HK-2 (cell line): ENCODE data around the gene PRKD1.

Experiments used
- DNase-seq: peaks from one replicate; pipeline ENCODE4 v3.0.0-alpha.2; 2018; ENCODE audit not compliant: unreplicated experiment

Gene PRKD1

DNA sequence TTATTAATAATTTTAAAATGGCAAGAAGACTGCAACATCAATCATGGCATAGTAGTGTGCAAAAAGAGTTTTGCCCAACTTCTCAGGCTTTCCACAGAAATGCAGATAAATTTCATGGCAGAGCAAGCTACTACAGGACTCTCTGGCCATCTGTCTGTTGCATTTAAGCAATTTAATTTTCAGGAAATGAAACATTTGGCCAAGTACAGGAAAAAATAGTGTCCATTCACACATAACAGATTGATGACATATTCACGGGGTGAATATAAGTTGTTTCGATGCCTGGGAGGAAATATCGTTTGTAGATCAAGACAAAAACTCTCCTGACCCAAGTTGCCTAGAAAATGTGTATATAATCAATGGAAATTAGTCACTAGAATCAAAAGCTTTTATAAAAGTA lies 324.0 kb downstream of the PRKD1 start:
- no peak for DNase-seq

DNA sequence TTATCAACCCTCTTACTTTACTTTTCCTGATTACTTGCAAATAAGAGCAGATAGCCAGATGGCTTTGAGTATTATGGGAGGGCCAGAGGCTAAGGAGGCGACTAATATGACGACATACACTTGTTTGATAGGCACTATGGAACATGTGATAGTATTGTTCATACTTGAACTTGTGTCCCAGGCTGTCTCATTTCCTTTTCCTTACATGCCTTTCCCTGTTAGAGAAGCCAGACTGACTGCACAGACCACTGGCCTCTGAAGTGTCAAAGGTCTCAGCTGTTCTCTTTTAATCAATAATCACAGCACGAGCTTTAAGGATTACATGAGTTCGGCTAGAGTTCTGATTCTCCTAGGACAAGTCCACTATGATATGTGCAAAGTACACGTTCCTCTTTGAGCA lies 326.0 kb downstream of the PRKD1 start:
- no peak for DNase-seq

DNA sequence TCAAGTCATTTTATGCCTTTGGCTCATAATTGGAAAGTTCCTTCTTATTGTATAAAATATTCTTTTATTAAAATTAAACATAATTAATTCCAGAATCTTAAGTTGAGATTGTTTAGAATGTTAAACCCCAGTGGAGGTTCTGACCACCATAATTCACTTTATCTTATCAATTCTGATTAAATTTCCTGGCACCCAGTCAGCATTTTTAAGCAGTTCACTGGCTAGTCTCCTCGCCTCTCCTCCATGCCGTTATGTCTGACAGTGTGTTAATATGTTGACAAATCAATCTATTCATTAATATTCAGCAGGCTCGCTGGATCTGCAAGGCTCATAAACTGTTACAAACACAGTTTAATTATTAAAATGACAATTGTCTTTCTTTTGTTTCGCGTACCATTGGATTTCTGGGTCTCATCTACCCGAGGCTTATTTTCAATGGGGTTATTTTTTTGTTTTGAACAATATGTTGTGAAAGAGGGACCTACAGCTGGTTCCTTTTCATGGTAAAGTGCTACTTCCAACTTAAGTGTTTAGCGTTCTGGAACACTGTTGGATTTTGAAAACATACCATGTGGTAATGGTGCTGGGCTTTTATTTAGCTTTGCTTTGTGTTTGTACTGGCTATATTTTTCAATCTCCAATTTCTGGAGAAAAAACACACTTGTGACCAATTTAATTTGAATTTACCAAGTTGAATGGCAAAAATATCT lies 339.7 kb downstream of the PRKD1 start:
- DNase-seq = no peak

DNA sequence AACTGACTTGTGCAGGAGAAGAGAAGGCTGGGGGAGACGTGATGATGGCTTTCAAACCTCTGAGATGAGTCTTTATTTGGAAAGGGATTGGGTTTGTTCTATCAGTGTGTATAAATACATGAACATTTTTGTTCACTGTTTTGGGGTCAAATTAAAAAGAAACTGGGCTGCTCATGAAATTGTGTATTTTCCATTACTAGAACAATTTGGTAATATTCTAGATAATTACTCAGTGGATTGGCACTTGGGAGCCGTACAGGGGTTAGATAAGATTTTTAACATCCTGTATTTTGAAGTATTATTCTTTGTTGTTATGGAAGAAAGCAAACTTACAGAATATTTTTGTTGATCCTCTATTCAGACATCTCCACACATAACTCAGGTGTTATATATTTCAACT lies 340.6 kb downstream of the PRKD1 start:
- DNase-seq = no peak

DNA sequence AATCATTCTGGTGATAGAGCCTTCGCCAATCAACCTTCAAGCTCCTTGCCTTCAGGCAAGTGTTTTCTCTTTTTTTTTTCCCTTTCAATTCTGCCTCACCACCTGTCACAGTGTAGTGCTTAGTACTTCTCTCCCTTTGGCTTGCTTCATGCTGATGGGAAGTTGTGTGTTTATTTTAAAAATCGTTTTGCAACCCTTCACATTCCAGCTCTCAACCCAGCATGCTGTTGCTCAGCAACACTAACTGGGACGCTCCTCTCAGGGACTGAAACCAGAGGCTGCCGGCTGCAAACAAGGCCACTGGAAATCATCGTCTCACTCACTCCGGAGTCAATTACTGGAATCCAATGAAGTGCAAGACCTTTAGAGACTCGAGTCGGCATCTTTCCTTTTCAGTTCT lies 342.7 kb downstream of the PRKD1 start:
- no peak for DNase-seq

DNA sequence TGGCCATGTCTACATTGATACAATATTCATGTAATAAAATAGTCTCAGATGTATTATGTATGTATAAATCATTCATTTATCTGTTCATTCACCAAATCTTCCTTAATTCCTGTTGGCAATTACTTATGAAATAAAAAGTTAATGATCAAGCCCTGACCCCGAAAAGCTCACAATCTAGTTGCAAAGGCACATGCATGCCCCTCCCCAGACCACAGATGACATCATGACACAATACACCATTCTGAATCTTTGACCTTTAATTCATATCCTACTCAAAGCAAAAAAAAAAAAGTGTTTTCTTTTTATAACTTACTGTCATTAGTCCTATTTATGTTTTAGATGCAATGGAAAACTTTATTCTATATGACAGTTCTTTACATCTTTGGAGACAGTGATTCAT lies 346.9 kb downstream of the PRKD1 start:
- no peak for DNase-seq

DNA sequence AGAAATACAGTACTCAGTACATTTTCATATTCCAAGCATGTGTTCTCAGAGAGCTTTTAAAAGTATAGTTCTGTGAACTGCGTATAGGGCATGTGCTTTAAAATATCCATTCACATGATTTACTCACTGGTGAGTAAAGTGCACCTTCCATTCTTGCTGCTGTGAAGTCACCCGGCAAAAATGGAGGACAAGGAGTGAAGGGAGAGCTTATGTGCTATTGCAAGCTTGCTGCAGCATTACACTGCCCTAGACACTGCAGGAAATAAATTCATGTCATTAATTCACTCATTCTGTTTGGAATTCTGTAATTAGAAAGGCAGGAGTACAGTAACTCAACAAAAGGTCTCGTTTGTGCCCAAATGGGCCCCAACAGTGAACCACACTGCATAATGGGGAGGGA lies 347.8 kb downstream of the PRKD1 start:
- DNase-seq = no peak

DNA sequence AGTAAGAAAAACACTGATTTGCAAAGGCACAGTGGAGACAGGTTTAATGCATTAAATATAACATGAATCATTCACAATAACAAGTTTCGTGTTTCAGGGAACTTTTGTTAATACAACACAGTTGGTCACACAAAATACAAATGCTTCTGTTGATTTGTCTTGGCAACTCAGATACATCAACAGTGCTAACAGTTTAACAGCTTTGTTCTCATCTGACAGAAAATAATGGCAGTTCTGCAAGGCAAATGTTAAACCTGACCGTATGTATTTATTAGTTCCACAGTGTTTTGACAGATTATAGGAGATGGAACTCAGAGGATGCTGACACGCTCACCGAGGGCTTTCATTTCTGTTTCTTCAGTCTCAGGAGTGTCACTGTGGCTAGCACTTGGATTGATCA lies 350.7 kb downstream of the PRKD1 start:
- no peak for DNase-seq

DNA sequence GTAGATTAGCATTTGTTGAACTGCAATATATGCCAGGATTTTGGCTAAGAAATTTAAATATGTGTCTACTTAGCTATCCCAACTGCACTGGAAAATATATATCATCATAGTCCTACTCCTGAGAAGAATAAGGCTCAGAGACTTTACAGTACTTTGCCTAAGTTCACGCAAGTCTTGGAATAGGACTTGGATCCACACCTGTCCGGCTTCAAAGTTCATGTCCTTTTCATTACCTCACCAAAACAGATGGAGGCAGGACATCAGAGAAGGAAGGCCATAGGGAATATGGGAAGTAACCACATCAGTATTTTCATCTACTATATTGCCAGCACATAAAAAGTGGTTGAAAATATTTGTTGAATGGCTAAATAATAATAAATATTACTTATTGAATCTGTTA lies 358.5 kb downstream of the PRKD1 start:
- no peak for DNase-seq

DNA sequence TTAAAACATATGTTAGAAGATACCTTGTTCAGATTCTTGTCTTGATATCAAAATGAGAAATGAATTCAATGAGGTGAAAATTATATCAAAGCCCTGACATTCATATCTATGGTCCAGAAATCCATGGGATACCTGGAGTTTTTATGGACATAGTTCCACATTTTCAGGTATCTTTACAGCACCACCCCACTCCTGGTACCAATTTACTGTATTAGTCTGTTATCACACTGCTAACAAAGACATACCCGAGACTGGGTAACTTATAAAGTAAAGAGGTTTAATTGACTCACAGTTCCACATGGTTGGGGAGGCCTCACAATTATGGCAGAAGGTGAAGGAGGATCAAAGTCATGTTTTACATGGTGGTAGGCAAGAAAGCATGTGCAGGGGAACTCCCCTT lies 361.5 kb downstream of the PRKD1 start:
- no peak for DNase-seq

DNA sequence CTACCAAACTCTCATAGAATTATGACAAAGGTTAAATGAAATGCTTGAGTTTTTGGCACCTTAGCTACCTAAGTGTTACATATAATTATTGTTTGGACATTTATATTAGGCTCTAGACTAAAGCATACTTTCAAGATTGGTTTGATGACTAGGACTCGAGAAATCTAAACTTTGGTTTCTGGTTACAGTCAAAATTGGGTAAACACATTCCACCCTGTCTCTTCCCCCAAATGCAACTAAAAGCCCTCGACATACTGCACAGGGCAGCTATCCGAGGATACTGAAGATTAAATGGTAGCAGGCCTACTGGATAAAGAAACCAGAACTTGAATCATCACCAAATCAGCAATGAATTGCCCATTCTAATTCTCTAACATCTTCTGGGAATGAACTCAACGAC lies 369.1 kb downstream of the PRKD1 start:
- no peak for DNase-seq

DNA sequence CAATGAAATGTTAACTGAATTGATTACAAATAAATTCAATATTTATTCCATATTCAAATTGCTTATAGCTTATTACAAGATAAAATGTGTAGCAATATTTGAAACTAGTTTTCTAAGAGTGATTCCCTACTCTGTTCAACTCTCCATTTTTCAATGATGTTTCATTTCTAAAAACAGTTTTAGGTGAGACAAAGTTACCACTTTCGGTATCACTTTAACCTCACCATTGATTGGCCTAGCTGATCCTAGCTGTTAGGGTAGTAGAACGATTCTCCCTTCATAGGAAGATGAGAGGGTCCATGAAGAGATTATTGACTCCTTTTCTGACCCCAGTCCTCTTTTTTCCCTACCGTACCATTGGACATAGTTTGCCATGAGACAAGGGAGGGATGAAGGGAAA lies 373.3 kb downstream of the PRKD1 start:
- DNase-seq = no peak

DNA sequence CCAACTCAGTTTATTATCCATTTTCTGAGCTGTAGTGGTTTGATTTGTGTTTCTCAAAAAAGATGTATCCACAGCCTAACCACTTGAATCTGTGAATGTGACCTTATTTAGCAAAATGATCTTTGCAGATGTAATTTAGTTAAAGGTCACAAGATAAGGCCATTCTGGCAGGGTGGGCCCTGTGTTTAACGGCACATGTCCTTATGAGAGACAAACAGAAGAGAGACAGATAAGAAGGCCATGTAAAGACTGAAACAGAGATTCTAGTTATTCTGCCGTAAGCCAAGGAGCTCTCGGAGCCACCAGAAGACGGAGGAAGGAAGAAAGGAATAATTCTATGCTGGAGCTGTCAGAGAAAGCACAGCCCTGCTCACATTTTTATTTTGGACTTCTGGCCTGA lies 374.2 kb downstream of the PRKD1 start:
- DNase-seq = no peak

DNA sequence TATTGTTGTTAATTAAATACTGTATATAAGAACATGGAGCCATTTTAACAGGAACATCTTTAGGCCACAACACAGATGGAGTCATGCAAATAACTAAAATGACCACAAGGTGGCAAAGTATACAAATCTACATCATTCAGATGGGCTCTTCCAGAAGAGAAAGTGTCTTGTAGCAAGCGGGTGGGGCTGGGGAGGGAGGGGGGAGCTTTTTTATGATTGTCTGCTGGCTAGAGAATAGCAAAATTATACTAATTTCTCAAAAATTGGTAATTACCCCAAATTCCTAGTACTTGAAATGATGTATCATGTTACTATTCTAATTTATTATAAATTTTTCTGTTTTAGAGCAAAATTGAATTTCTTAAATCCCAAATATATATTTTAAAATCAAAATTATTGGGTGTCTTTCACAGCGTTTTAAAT lies 378.7 kb downstream of the PRKD1 start:
- DNase-seq = no peak

DNA sequence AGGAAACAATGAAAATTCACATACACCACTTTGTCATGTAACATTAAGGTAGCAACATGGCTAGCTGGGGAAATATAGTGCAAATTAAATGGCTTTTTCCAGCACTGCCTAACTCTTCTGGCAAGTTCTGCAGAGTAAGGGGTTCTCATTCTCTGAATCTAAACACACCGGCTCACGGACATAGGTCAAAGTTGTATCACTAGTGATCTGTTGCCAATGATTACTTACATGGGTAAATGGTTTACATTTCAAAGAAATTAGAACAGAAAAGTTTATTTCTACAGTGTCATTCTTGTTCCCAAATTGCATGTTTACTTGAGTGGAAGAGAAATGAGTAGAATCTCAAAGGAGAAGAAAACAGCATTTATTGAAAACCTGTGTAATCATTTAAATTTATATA lies 381.9 kb downstream of the PRKD1 start:
- no peak for DNase-seq

DNA sequence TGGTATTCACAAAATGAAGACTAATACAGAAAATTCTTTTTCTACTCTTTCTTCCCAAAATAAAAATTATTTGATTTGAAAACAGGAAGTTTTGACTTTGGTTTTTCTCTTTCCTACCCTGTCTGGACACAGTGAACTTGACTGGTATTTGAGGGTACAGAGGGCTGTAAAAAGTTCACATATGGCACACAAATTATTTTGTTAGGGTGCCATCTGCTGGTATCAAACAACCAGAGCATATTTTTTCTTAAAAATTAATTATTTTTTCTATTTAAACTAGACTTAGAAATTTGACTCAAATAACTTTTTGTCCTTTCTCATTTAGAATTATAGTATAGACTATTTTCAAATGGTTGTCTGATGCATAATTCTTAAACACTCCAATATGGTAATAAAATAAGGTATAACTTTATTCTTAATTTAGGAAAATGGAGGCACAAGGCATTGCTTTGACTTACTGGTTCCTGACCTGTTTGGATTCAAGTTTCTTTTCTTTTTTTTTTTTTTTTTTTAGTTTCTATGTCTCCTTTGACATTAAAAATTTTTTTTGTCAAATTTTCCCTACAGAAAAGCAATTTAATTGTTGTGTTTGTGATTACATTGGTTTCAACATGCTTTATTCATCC lies 390.6 kb downstream of the PRKD1 start:
- no peak for DNase-seq

DNA sequence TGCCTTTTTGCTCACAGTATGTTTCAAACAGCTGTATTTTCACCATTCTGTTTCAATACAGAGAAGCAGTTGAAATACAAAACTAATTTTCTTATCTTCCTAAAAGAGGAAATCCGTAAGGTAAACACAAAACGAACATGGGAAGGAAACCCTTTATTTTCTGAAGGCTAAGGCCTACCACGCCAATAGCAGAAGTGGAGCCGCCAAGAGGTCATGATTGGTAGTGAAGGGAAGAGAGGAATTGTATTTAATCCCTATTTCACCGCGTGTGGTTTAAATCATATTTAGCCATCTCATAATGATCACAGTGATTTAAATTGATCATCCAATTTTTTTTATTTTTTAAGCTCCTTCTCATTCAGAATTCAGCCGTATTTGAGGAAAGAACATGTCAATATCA lies 398.2 kb downstream of the PRKD1 start:
- no peak for DNase-seq

DNA sequence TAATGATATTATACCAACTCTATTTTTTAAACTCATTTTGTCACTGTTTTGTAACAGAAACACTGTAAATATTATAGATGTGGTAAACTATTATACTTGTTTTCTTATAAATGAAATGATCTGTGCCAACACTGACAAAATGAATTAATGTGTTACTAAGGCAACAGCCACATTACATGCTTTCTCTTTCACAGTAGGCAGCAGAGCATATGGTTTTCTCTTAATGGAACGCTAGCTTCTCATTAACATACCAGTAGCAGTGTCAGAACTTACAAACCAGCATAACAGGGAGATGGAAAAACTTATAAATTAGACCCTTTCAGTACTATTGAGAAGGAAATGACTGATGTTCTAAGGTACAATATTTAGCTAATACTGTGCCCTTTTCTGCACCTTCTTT lies 398.8 kb downstream of the PRKD1 start:
- DNase-seq = no peak

DNA sequence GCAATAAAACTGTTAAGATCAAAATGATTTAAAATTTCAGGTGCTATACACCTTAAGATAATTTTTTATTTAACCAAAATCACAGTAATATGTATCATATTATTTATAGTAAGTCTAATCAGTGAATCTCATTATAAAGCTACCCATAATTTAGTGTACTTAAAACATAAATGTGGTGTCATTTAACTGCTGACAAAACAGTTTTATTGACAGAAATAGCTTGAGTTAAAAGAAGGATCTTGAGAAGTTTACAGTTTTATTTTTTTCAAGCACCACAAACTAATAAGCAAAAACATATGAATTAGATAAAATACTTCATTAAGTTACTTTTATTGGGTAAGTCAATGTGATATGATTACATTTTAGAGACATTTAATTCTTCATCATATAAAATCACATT lies 400.4 kb downstream of the PRKD1 start:
- no peak for DNase-seq
